Hypothalamus (tissue), 51 donors: ENCODE measurements around the gene GABPA.

Experiments
- DNase-seq, 51 donors: peaks; one replicate each; lab custom pipeline; 2025; lab: John Stamatoyannopoulos, UW

The GABPA gene

GRCh38 chr21:25801217-25802014 is 66.6 kb downstream of the GABPA start:
- peak in 46 of 51 donors; percentile 2 to 81 (median 36) for DNase-seq

- no peak for DNase-seq
Observed at GRCh38 chr21:25806060-25806459, 71.3 kb downstream of the GABPA start.

GRCh38 chr21:25807191-25807590 is 72.4 kb downstream of the GABPA start:
- DNase-seq = no peak

GRCh38 chr21:25809013-25809412 is 74.2 kb downstream of the GABPA start:
- peak in 1 of 51 donors; percentile 4 for DNase-seq

GRCh38 chr21:25811186-25811585 is 76.4 kb downstream of the GABPA start:
- DNase-seq = no peak

GRCh38 chr21:25813917-25814316 is 79.1 kb downstream of the GABPA start:
- DNase-seq = no peak

- no peak for DNase-seq
Observed at GRCh38 chr21:25818121-25818520, 83.3 kb downstream of the GABPA start.

GRCh38 chr21:25818551-25818950 is 83.8 kb downstream of the GABPA start:
- DNase-seq = no peak
